Measurements from ENCODE around the gene FOXJ1. TPM values are rescaled to one million over a fixed set of nuclear protein-coding genes. Genes with fewer than 3 reads are reported as not detected.
A peak's percentile ranks its signal among the peaks of the same experiment; 100 is the strongest.

FOXJ1 gene
- total RNA-seq, 1 donor from 2014 or later: 4.5 TPM

DNA sequence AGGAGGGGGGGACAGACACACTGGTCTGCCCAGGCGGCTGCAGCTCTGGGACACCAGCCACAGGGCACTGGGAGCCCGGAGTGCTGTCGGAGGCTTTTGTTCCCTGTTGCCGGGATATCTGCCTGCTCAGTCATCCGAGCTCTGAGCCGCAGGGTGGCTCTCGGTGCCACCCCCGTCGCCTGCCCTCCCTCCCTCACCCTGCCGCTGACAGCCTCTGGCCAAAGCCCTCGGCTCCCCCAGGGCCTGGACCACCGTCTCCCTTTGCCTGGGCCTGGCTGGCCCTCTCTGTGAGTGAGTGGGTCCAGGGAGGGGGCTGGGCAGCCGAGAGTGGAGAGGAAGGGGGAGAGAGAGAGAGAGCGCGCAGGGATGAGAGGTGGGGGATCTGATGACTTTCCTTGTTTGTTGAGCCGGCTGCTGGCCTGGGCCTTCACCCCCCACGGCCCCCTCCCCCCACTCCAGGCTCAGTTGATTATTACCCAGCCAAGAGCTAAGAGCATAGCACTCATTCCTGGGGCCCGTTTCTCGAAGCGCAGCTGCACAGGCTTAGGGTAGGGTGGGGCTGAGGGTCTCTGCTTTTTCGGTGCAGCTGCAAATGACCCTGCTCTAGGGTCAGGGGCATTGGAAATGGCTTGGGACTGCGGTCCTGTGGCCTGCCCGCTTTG is 2.7 kb downstream of the FOXJ1 start:
- Mint-ChIP-seq H3K27me3 (ENCODE audit: low read depth) (peaks cover 68% of the 10 kb centered on the region), H3K4me3 (peak overlapping the region; percentile 81), H3K27ac (ENCODE audit: unreplicated experiment) (peak overlapping the region; percentile 95), H3K4me1 (peaks cover 55% of the 10 kb centered on the region), H3K9me3 (no peaks in the 10 kb centered on the region), H3K36me3 (ENCODE audit: low read depth) (no peaks in the 10 kb centered on the region)
- TF ChIP-seq, protein P1, sequence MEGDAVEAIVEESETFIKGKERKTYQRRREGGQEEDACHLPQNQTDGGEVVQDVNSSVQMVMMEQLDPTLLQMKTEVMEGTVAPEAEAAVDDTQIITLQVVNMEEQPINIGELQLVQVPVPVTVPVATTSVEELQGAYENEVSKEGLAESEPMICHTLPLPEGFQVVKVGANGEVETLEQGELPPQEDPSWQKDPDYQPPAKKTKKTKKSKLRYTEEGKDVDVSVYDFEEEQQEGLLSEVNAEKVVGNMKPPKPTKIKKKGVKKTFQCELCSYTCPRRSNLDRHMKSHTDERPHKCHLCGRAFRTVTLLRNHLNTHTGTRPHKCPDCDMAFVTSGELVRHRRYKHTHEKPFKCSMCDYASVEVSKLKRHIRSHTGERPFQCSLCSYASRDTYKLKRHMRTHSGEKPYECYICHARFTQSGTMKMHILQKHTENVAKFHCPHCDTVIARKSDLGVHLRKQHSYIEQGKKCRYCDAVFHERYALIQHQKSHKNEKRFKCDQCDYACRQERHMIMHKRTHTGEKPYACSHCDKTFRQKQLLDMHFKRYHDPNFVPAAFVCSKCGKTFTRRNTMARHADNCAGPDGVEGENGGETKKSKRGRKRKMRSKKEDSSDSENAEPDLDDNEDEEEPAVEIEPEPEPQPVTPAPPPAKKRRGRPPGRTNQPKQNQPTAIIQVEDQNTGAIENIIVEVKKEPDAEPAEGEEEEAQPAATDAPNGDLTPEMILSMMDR (conservative IDR thresholded peaks at IDR 0.05): no peak
- peak; percentile 69 for DNase-seq (ENCODE audit: low read depth, low spot score)

DNA sequence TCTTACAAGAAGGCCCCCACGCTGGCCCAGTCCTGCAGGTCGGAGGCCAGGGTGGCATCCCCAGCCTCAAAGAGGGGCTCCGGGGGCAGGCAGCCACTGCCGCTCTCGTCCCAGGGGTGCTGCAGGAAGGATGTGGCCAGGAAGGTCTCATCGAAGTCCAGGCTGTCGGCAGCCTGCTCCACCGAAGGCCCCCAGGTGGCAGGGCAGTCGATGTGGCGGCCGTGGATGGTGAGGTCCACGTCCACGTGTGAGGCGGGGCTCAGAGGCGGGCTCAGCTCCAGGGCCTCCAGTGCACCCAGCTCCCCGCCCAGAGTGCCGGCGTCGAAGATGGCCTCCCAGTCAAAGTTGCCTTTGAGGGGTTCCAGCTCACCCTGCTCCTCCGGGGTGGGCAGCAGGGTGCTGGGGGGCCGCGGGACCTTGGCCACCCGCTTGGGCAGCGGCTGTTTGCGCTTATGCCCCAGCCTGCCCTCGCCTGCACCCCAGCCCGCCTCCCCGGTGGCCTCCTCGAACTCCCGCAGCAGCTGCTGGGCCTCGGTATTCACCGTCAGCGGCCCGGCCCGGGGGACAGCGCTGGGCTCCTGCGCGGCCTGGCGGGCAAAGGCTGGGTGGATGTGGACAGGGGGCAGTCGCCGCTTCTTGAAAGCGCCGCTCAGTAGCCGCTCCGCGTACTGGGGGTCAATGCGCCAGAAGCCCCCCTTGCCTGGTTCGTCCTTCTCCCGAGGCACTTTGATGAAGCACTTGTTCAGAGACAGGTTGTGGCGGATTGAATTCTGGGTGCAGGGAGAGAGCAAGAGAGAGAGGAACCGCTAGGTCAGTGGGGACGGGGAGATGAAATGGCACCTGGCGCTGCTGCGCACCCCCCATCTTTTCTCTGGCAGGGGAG is 3.5 kb downstream of the FOXJ1 start:
- Mint-ChIP-seq H3K4me1 (peaks cover 52% of the 10 kb centered on the region), H3K9me3 (no peaks in the 10 kb centered on the region), H3K27ac (ENCODE audit: unreplicated experiment) (peak overlapping the region; percentile 95), H3K36me3 (ENCODE audit: low read depth) (no peaks in the 10 kb centered on the region), H3K4me3 (peak overlapping the region; percentile 81), H3K27me3 (ENCODE audit: low read depth) (peaks cover 75% of the 10 kb centered on the region)
- DNase-seq (ENCODE audit: low read depth, low spot score): peak; percentile 43
- TF ChIP-seq, protein P1 (conservative IDR thresholded peaks at IDR 0.05): no peak

DNA sequence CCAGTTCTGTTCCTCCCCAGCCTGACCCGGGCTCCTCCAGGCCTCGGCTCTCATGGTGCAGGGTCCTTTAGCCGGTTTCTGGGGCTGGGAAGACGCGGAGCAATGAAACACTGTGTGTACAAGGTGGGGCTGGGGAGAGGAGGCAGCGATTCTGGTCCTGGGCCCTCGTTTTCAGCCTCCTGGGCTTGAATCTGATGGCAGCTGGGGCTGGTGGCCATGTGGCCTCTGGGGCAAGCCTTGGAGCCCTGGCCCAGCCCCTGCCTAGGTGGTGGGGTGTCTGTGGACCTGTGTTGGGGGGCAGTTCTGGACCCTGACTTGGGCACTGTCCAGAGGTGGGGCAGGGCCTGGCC is 4.1 kb downstream of the FOXJ1 start:
- H3K4me3 Mint-ChIP-seq: peak overlapping the region; percentile 41
- H3K36me3 Mint-ChIP-seq (ENCODE audit: low read depth): no peaks in the 10 kb centered on the region
- H3K9me3 Mint-ChIP-seq: no peaks in the 10 kb centered on the region
- no peak for DNase-seq (ENCODE audit: low read depth, low spot score)
- peaks cover 46% of the 10 kb centered on the region for H3K4me1 Mint-ChIP-seq
- TF ChIP-seq, protein P1 (conservative IDR thresholded peaks at IDR 0.05): no peak
- H3K27ac Mint-ChIP-seq (ENCODE audit: unreplicated experiment): no peak overlapping the region
- H3K27me3 Mint-ChIP-seq (ENCODE audit: low read depth): peaks cover 68% of the 10 kb centered on the region

- Mint-ChIP-seq H3K36me3 (ENCODE audit: low read depth) (no peaks in the 10 kb centered on the region), H3K9me3 (no peaks in the 10 kb centered on the region), H3K4me3 (peak overlapping the region; percentile 41), H3K4me1 (peaks cover 41% of the 10 kb centered on the region), H3K27ac (ENCODE audit: unreplicated experiment) (no peak overlapping the region), H3K27me3 (ENCODE audit: low read depth) (peaks cover 66% of the 10 kb centered on the region)
- no peak for DNase-seq (ENCODE audit: low read depth, low spot score)
- TF ChIP-seq, protein P1 (conservative IDR thresholded peaks at IDR 0.05): no peak
Observed at GRCh38 chr17:76136276-76137000, 4.6 kb downstream of the FOXJ1 start.

GRCh38 chr17:76135810-76136188 is 5.2 kb downstream of the FOXJ1 start:
- no peaks in the 10 kb centered on the region for H3K36me3 Mint-ChIP-seq (ENCODE audit: low read depth)
- H3K27me3 Mint-ChIP-seq (ENCODE audit: low read depth): peaks cover 66% of the 10 kb centered on the region
- peaks cover 39% of the 10 kb centered on the region for H3K4me1 Mint-ChIP-seq
- H3K4me3 Mint-ChIP-seq: no peak overlapping the region
- H3K27ac Mint-ChIP-seq (ENCODE audit: unreplicated experiment): no peak overlapping the region
- no peaks in the 10 kb centered on the region for H3K9me3 Mint-ChIP-seq
- no peak for DNase-seq (ENCODE audit: low read depth, low spot score)
- TF ChIP-seq, protein P1 (conservative IDR thresholded peaks at IDR 0.05): no peak
